Measurements from ENCODE around the gene EP400.

Gene EP400

DNA sequence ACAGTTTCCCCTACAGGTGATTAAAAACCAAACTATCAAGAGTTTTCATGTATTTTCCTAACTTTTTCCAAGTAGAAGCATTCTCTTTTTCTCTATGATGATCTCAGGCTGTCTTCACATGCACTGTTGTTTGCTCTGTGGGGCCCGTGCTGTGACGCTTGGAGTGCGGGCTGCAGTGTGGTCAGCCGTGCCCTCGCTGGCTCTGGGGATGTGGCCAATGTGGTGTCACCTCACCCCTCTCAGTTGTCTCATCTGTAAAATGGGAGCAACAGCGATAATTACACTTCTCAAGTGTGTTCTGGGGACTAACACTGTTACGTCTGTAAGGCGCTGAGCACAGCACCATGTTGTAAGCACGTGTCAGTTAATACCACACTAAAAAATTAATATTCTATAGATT is 165.8 kb downstream of the EP400 start:
- H3K9ac ChIP-seq (ENCODE audit: low read length): no peak overlapping the region
- H3K4me3 ChIP-seq (ENCODE audit: low read depth in 1 of 2, low read length in 2 of 2): no peak overlapping the region
- peaks cover 24% of the 10 kb centered on the region for H3K36me3 ChIP-seq (ENCODE audit: insufficient read depth, low read length)
- H3K4me1 ChIP-seq (ENCODE audit: insufficient read depth, low read length): no peaks in the 10 kb centered on the region
- no peaks in the 10 kb centered on the region for H3K9me3 ChIP-seq (ENCODE audit: low read length)
- H3K27ac ChIP-seq (ENCODE audit: low read depth, low read length): no peak overlapping the region
- H3K27me3 ChIP-seq (ENCODE audit: control insufficient read depth in 1 of 2, insufficient read depth in 2 of 2, low read length in 2 of 2): no peaks in the 10 kb centered on the region

DNA sequence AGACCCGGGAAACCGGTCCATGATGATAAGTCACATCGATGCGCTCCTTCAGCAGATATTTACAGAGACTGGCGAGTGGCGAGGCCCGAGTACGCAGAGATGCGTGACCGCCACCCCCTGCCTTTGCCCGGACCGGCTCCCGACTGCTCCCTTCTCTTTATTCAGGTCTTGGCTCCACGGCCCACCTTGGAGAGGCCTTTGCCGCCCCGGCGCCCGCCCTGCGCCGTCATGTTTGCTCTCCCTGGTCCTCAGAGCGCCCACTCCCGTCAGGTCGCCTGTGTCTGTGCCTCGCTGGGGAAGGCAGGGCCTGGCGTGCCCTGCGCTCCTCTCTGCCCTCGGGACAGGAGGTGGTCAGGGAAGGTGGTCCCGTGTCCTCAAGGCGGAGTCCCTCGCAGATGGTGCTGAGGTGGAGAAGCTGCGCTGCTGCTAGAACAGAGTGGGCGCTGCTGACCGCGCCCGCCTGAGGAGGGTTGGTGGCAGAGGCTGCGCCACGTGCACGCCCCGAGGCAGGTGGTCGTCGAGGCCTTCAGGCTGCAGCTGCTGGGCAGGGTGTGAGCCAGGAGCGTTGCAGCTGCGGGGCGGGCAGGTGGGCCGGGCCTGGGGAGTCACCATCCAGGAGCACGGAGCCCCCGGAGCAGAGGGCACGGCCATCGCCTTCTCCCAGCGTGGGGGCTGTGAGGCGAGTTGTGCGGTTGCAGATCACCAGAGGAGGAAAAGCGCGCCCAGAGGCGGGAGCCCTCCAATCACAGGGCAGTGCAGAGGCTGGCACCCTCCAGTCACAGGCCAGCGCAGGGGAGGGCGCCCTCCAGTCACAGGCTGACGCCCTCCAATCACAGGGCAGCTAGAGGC is 167.2 kb downstream of the EP400 start:
- Histone ChIP-seq H3K9ac (ENCODE audit: low read length) (no peak overlapping the region), H3K36me3 (ENCODE audit: insufficient read depth, low read length) (peaks cover 31% of the 10 kb centered on the region), H3K4me1 (ENCODE audit: insufficient read depth, low read length) (no peaks in the 10 kb centered on the region), H3K4me3 (ENCODE audit: low read depth in 1 of 2, low read length in 2 of 2) (no peak overlapping the region), H3K9me3 (ENCODE audit: low read length) (no peaks in the 10 kb centered on the region), H3K27ac (ENCODE audit: low read depth, low read length) (no peak overlapping the region), H3K27me3 (ENCODE audit: control insufficient read depth in 1 of 2, insufficient read depth in 2 of 2, low read length in 2 of 2) (no peaks in the 10 kb centered on the region)

DNA sequence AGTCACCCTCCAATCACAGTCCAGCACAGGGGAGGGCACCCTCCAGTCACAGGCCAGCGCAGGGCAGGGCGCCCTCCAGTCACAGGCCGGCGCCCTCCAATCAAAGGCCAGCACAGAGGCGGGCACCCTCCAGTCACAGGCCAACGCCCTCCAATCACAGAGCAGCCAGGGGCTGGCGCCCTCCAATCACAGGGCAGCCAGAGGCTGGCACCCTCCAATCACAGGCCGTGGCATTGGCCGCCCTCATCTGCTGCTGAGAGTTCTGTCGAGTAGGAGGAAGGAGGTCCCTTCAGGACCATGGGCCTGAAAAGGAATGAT is 167.8 kb downstream of the EP400 start:
- Histone ChIP-seq H3K4me3 (ENCODE audit: low read depth in 1 of 2, low read length in 2 of 2) (no peak overlapping the region), H3K9ac (ENCODE audit: low read length) (no peak overlapping the region), H3K27me3 (ENCODE audit: control insufficient read depth in 1 of 2, insufficient read depth in 2 of 2, low read length in 2 of 2) (no peaks in the 10 kb centered on the region), H3K9me3 (ENCODE audit: low read length) (no peaks in the 10 kb centered on the region), H3K4me1 (ENCODE audit: insufficient read depth, low read length) (no peaks in the 10 kb centered on the region), H3K27ac (ENCODE audit: low read depth, low read length) (no peak overlapping the region), H3K36me3 (ENCODE audit: insufficient read depth, low read length) (peaks cover 37% of the 10 kb centered on the region)

DNA sequence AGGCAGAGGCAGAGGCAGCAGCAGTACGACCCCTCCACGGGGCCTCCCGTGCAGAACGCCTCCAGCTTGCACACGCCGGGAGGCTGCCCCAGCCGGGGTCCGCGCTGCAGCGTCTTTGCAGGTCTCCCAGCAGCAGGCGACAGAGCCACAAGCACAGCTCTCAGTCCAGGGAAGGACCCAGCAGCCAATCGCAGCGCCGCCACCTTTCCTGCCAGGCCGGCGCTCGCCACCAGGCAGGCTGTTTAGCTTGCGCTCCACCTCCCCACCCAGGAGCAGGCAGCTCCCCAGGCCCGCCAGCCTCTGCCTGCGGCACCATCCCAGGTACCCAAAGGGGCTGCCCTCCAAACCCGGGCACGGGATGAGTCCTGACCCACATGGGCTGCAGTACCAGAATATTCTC is 169.1 kb downstream of the EP400 start:
- Histone ChIP-seq H3K4me1 (ENCODE audit: insufficient read depth, low read length) (no peaks in the 10 kb centered on the region), H3K36me3 (ENCODE audit: insufficient read depth, low read length) (peaks cover 34% of the 10 kb centered on the region), H3K4me3 (ENCODE audit: low read depth in 1 of 2, low read length in 2 of 2) (no peak overlapping the region), H3K27ac (ENCODE audit: low read depth, low read length) (no peak overlapping the region), H3K27me3 (ENCODE audit: control insufficient read depth in 1 of 2, insufficient read depth in 2 of 2, low read length in 2 of 2) (no peaks in the 10 kb centered on the region), H3K9me3 (ENCODE audit: low read length) (no peaks in the 10 kb centered on the region), H3K9ac (ENCODE audit: low read length) (no peak overlapping the region)

DNA sequence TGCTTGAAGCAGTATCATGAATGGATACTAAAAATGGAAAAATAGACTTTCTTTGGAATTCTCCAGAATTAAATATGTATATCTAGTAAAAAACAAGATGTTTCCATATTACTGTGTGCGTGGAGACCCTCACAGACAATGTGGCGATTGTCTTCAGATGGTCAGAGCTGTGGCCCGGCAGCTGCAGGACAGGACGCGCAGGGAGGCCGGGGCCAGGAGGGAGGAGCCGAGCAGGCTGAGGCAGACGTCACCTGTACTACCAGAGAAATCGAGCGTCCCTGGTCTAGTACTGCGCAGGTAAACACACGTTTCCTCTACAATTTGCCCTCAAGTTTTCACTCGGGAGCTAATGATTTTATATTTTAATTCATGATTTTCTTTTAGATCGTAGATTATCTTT is 171.5 kb downstream of the EP400 start:
- H3K27me3 ChIP-seq (ENCODE audit: control insufficient read depth in 1 of 2, insufficient read depth in 2 of 2, low read length in 2 of 2): no peaks in the 10 kb centered on the region
- no peak overlapping the region for H3K9ac ChIP-seq (ENCODE audit: low read length)
- H3K4me1 ChIP-seq (ENCODE audit: insufficient read depth, low read length): no peaks in the 10 kb centered on the region
- H3K4me3 ChIP-seq (ENCODE audit: low read depth in 1 of 2, low read length in 2 of 2): no peak overlapping the region
- H3K27ac ChIP-seq (ENCODE audit: low read depth, low read length): no peak overlapping the region
- no peaks in the 10 kb centered on the region for H3K9me3 ChIP-seq (ENCODE audit: low read length)
- H3K36me3 ChIP-seq (ENCODE audit: insufficient read depth, low read length): peaks cover 35% of the 10 kb centered on the region

DNA sequence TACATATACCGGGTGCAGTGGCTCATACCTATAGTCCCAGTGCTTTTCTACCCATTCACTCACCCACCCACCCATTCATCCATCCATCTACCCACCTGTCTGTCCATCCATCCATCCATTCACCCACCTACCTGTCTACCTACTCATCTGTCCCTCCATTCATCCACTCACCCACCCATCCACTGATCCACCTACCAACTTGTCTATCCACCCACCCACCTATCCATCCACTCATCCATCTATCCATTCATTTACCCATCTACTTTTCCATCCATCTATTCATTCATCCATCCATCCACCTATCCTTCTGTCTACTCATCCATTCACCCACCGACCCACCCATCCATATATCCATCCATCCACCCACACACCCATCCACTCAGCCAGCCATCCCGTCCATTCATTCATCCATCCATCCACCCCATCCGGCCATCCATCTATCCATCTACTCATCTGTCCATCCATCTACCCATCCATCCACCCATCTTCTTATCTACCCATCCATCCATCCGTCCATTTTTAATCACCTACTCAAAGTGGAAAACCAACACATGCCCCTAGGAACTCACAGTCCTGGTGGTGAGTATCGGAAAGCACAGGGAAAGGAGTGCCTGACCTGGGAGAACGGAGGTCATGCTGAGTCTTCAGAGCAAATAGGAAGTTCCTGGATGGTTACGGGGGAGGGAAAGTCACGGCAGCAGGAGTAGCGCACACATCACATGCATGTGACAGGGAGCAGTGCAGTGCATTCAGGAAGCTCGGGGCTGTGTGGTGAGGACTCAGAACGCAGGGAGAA is 174.4 kb downstream of the EP400 start:
- Histone ChIP-seq H3K4me3 (ENCODE audit: low read depth in 1 of 2, low read length in 2 of 2) (no peak overlapping the region), H3K4me1 (ENCODE audit: insufficient read depth, low read length) (no peaks in the 10 kb centered on the region), H3K27me3 (ENCODE audit: control insufficient read depth in 1 of 2, insufficient read depth in 2 of 2, low read length in 2 of 2) (no peaks in the 10 kb centered on the region), H3K9me3 (ENCODE audit: low read length) (no peaks in the 10 kb centered on the region), H3K27ac (ENCODE audit: low read depth, low read length) (no peak overlapping the region), H3K9ac (ENCODE audit: low read length) (no peak overlapping the region), H3K36me3 (ENCODE audit: insufficient read depth, low read length) (peaks cover 64% of the 10 kb centered on the region)

DNA sequence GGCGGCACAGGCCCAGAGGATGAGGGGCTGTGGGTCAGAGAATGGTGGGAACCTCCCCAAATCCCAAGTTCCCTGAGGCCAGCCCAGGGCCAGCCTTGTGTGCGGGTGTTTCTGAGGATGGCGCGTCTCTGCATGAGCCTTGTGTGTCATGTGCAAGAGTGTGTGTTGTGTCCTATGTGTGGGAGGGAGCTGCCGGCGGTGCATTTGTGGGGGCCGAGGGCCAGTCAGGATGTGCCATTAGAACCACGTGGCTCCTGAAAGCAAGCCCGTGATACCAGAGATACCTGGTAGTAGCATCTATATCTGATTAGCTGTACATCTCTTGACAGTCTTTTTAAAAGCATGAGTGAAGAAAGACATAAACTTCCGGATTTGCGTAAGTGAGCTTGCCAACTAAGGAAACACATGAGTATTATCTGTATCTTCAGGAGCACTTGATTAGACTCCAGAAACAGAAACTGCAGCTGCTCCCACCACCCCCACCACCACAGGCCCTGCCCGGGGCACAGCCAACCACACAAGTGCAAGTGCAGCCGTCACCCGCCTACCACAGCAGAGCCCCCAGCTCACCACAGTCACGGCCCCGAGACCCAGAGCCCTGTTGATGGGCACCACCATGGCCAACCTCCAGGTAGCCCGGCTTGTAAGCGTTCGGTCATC is 175.2 kb downstream of the EP400 start:
- H3K4me3 ChIP-seq (ENCODE audit: low read depth in 1 of 2, low read length in 2 of 2): no peak overlapping the region
- no peak overlapping the region for H3K9ac ChIP-seq (ENCODE audit: low read length)
- H3K27ac ChIP-seq (ENCODE audit: low read depth, low read length): no peak overlapping the region
- no peaks in the 10 kb centered on the region for H3K4me1 ChIP-seq (ENCODE audit: insufficient read depth, low read length)
- H3K36me3 ChIP-seq (ENCODE audit: insufficient read depth, low read length): peaks cover 66% of the 10 kb centered on the region
- no peaks in the 10 kb centered on the region for H3K27me3 ChIP-seq (ENCODE audit: control insufficient read depth in 1 of 2, insufficient read depth in 2 of 2, low read length in 2 of 2)
- H3K9me3 ChIP-seq (ENCODE audit: low read length): no peaks in the 10 kb centered on the region

DNA sequence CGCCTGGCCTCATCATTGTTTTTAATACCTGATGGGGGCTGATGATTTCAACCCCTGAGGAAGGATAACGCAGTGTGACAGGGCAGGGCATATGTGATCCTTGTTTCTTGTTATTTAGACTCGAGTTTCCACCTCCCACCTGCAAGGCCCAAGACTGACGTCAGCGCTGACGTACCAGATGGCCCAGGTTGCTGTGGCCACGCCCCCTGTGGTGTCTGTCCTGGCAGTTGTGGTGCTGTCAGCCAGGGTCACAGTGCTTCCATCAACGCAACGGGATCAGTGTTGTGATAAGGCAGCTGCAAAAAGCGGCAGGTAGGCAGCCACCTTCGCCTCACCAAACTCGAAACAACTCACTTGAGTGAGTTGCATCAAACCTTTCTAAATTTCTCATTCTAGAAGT is 176.0 kb downstream of the EP400 start:
- Histone ChIP-seq H3K4me1 (ENCODE audit: insufficient read depth, low read length) (no peaks in the 10 kb centered on the region), H3K9ac (ENCODE audit: low read length) (no peak overlapping the region), H3K36me3 (ENCODE audit: insufficient read depth, low read length) (peaks cover 66% of the 10 kb centered on the region), H3K27ac (ENCODE audit: low read depth, low read length) (no peak overlapping the region), H3K27me3 (ENCODE audit: control insufficient read depth in 1 of 2, insufficient read depth in 2 of 2, low read length in 2 of 2) (no peaks in the 10 kb centered on the region), H3K9me3 (ENCODE audit: low read length) (no peaks in the 10 kb centered on the region), H3K4me3 (ENCODE audit: low read depth in 1 of 2, low read length in 2 of 2) (no peak overlapping the region)

DNA sequence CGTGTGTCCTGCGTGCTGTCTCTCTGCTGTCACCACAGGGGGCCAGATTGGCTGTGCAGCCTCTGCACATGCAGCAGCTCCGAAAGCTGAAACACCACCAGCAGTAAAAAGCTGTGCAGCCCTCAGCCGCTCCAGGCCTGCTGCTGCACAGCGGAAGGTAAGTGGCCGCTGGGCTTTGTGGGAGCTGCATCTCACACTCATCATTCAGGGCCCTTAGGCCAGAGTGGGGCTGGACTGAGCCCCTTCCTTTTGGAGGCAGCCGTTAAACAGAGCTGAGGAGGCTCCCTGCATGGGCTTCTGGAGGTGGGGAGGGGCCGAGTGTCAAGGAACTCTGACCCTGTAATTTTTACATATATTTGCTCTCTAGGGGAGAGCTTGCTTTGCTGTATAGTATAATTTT is 177.3 kb downstream of the EP400 start:
- Histone ChIP-seq H3K4me3 (ENCODE audit: low read depth in 1 of 2, low read length in 2 of 2) (no peak overlapping the region), H3K27me3 (ENCODE audit: control insufficient read depth in 1 of 2, insufficient read depth in 2 of 2, low read length in 2 of 2) (no peaks in the 10 kb centered on the region), H3K27ac (ENCODE audit: low read depth, low read length) (no peak overlapping the region), H3K4me1 (ENCODE audit: insufficient read depth, low read length) (no peaks in the 10 kb centered on the region), H3K9me3 (ENCODE audit: low read length) (no peaks in the 10 kb centered on the region), H3K36me3 (ENCODE audit: insufficient read depth, low read length) (peaks cover 58% of the 10 kb centered on the region), H3K9ac (ENCODE audit: low read length) (no peak overlapping the region)

DNA sequence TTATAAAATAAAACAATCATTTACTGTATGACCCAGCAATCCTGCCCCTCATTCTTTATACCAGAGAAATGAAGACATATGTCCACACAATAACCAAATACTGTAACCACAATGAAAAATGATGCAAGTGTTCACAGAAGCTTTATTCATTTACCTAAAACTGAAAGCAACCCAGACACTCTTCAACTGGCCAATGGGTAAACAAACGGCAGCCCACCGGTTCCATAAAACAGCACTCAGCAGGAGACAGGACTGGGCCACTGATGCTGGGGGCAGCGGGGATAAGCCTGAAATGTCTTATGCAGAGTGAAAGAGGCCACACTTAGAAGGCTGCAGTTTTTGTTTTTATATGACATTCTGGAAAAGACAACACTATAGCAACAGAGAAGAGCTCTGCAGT is 179.3 kb downstream of the EP400 start:
- H3K36me3 ChIP-seq (ENCODE audit: insufficient read depth, low read length): peaks cover 48% of the 10 kb centered on the region
- H3K9ac ChIP-seq (ENCODE audit: low read length): no peak overlapping the region
- H3K27me3 ChIP-seq (ENCODE audit: control insufficient read depth in 1 of 2, insufficient read depth in 2 of 2, low read length in 2 of 2): no peaks in the 10 kb centered on the region
- no peak overlapping the region for H3K27ac ChIP-seq (ENCODE audit: low read depth, low read length)
- H3K4me3 ChIP-seq (ENCODE audit: low read depth in 1 of 2, low read length in 2 of 2): no peak overlapping the region
- H3K4me1 ChIP-seq (ENCODE audit: insufficient read depth, low read length): no peaks in the 10 kb centered on the region
- no peaks in the 10 kb centered on the region for H3K9me3 ChIP-seq (ENCODE audit: low read length)

DNA sequence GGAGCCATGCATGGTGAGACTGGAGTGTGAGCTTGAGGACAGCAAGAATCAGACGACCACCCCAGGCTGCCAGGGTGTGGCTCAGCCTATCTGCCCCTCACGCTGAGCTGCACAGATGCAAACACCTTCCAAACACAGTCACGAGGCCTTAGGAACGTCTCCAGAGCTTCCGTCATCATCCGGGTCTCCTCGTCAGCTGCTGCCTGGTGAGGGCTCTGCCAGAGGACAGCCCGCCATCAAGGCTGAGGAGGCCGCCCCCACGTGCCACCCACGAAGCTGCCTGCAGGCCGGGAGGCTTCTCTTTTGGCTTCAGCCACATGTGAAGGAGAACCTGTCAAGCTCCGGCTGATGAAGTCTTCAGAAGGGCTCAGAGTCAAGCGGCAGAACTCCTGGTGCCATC is 180.9 kb downstream of the EP400 start:
- no peak overlapping the region for H3K4me3 ChIP-seq (ENCODE audit: low read depth in 1 of 2, low read length in 2 of 2)
- no peaks in the 10 kb centered on the region for H3K4me1 ChIP-seq (ENCODE audit: insufficient read depth, low read length)
- H3K27me3 ChIP-seq (ENCODE audit: control insufficient read depth in 1 of 2, insufficient read depth in 2 of 2, low read length in 2 of 2): no peaks in the 10 kb centered on the region
- H3K9ac ChIP-seq (ENCODE audit: low read length): no peak overlapping the region
- H3K9me3 ChIP-seq (ENCODE audit: low read length): no peaks in the 10 kb centered on the region
- peaks cover 35% of the 10 kb centered on the region for H3K36me3 ChIP-seq (ENCODE audit: insufficient read depth, low read length)
- no peak overlapping the region for H3K27ac ChIP-seq (ENCODE audit: low read depth, low read length)
